Osteocyte (in vitro differentiated cells): Measurements from ENCODE around the gene SLC37A4. TPM values are rescaled to one million over a fixed set of nuclear protein-coding genes. Genes with fewer than 3 reads are reported as not detected.

Experiments
- DNase-seq: peaks from one replicate; pipeline ENCODE4 v3.0.0; 2021; ENCODE audit warnings: mixed read lengths; ENCODE audit not compliant: unreplicated experiment; ENCODE audit errors: extremely low spot score
- H3K27ac Mint-ChIP-seq: one replicate; pipeline ENCODE4 v1.8.0; 2021; ENCODE audit warnings: mild to moderate bottlenecking, mixed read lengths; ENCODE audit not compliant: unreplicated experiment
- H3K27me3 Mint-ChIP-seq: one replicate; pipeline ENCODE4 v1.8.0; 2021; ENCODE audit warnings: mixed read lengths; ENCODE audit not compliant: unreplicated experiment
- H3K36me3 Mint-ChIP-seq: one replicate; pipeline ENCODE4 v1.8.0; 2021; ENCODE audit warnings: mixed read lengths; ENCODE audit not compliant: unreplicated experiment
- H3K4me1 Mint-ChIP-seq: one replicate; pipeline ENCODE4 v1.8.0; 2021; ENCODE audit warnings: mixed read lengths; ENCODE audit not compliant: unreplicated experiment
- H3K4me3 Mint-ChIP-seq: one replicate; pipeline ENCODE4 v1.8.0; 2021; ENCODE audit warnings: mild to moderate bottlenecking, moderate library complexity, mixed read lengths; ENCODE audit not compliant: unreplicated experiment
- H3K9me3 Mint-ChIP-seq: one replicate; pipeline ENCODE4 v1.8.0; 2021; ENCODE audit warnings: mixed read lengths; ENCODE audit not compliant: unreplicated experiment
- CTCF ChIP-seq: fragments of 200-600 bp; sonication (generic); IDR thresholded peaks from 2 replicates; pipeline ENCODE4 v1.5.0; 2021; ENCODE audit warnings: antibody characterized with exemption, mild to moderate bottlenecking, moderate library complexity
- total RNA-seq: library from RNA; stranded (reverse); gene quantifications from 2 replicates; pipeline ENCODE4 v1.2.1, GENCODE V29; 2021

The SLC37A4 gene
- total RNA-seq, 1 donor from 2014 or later = 16.3 TPM

- TF ChIP-seq CTCF = no peak
Measured at GRCh38 chr11:119011476-119012053, 19.1 kb downstream of the SLC37A4 start.

GRCh38 chr11:119006656-119007055 is 24.0 kb downstream of the SLC37A4 start:
- no peak overlapping the region for H3K27ac Mint-ChIP-seq
- TF ChIP-seq CTCF = no peak
- no peak for DNase-seq
- H3K36me3 Mint-ChIP-seq = peaks cover 17% of the 10 kb centered on the region
- no peaks in the 10 kb centered on the region for H3K27me3 Mint-ChIP-seq
- no peaks in the 10 kb centered on the region for H3K9me3 Mint-ChIP-seq
- H3K4me3 Mint-ChIP-seq = no peak overlapping the region
- H3K4me1 Mint-ChIP-seq = no peaks in the 10 kb centered on the region

More at GRCh38 chr11:119011476-119012053, 19.1 kb downstream of the SLC37A4 start:
- no peaks in the 10 kb centered on the region for H3K27me3 Mint-ChIP-seq
- DNase-seq = no peak
- H3K9me3 Mint-ChIP-seq = no peaks in the 10 kb centered on the region
- peaks cover 6% of the 10 kb centered on the region for H3K4me1 Mint-ChIP-seq
- no peak overlapping the region for H3K27ac Mint-ChIP-seq
- H3K36me3 Mint-ChIP-seq = peaks cover 36% of the 10 kb centered on the region
- H3K4me3 Mint-ChIP-seq = no peak overlapping the region

- DNase-seq = no peak
- H3K4me1 Mint-ChIP-seq = peaks cover 28% of the 10 kb centered on the region
- H3K27ac Mint-ChIP-seq = no peak overlapping the region
- H3K9me3 Mint-ChIP-seq = no peaks in the 10 kb centered on the region
- no peak overlapping the region for H3K4me3 Mint-ChIP-seq
- H3K27me3 Mint-ChIP-seq = no peaks in the 10 kb centered on the region
- peaks cover 19% of the 10 kb centered on the region for H3K36me3 Mint-ChIP-seq
- no peak for TF ChIP-seq CTCF
Measured at GRCh38 chr11:119000906-119001305, 29.8 kb downstream of the SLC37A4 start.

- peak overlapping the region; percentile 92 for H3K27ac Mint-ChIP-seq
Measured at GRCh38 chr11:118998822-118999221, 31.9 kb downstream of the SLC37A4 start.

GRCh38 chr11:118998388-118998717 is 32.3 kb downstream of the SLC37A4 start:
- H3K36me3 Mint-ChIP-seq = peaks cover 17% of the 10 kb centered on the region
- H3K27me3 Mint-ChIP-seq = no peaks in the 10 kb centered on the region
- peak overlapping the region; percentile 95 for H3K4me3 Mint-ChIP-seq
- no peak for TF ChIP-seq CTCF
- peak overlapping the region; percentile 92 for H3K27ac Mint-ChIP-seq
- peaks cover 28% of the 10 kb centered on the region for H3K4me1 Mint-ChIP-seq
- H3K9me3 Mint-ChIP-seq = no peaks in the 10 kb centered on the region
- DNase-seq = no peak

More at GRCh38 chr11:118998822-118999221, 31.9 kb downstream of the SLC37A4 start:
- DNase-seq = no peak
- Mint-ChIP-seq H3K4me1 (peaks cover 28% of the 10 kb centered on the region), H3K36me3 (peaks cover 17% of the 10 kb centered on the region), H3K9me3 (no peaks in the 10 kb centered on the region), H3K27me3 (no peaks in the 10 kb centered on the region), H3K4me3 (peak overlapping the region; percentile 95)
- TF ChIP-seq CTCF = no peak
